K562 (cell line): ENCODE results near the gene ASGR1. TPM values are rescaled to one million over a fixed set of nuclear protein-coding genes. Genes with fewer than 3 reads are reported as not detected.

Experiments used
- ATAC-seq: fragments of 200-7000 bp; cut with Tn5 transposase; 3 replicates; pipeline ENCODE4 v1.9.1; 2020; ENCODE audit warnings: moderate library complexity
- BruUV-seq: library from RNA; stranded (reverse); fragments of 400-500 nt; replicated peaks from 2 replicates; lab custom pipeline; 2021; lab: Mats Ljungman, UMichigan
- CTCF ChIA-PET: fragments of 300-600 bp; formaldehyde crosslinking; extraction: SDS; loops from one replicate; lab custom pipeline; 2021; ENCODE audit warnings: low intra/inter-chr PET ratio; lab: Yijun Ruan, JAX
- POLR2A ChIA-PET: fragments of 300-600, 350-650 bp; sonication (Branson Sonifier 250); formaldehyde crosslinking; extraction: SDS; loops from one replicate; lab custom pipeline; 2021; ENCODE audit warnings: antibody characterized with exemption, inconsistent platforms; lab: Yijun Ruan, JAX
- DNase-seq, 4 experiments: peaks; one replicate each; pipeline versions ENCODE4 v3.0.0 to v3.0.0-alpha.2; 2011 to 2018; ENCODE audit warnings: low spot score in 3 of 4, mixed read lengths in 3 of 4; ENCODE audit errors: extremely low read depth in 1 of 4
- FAIRE-seq: peaks from 2 replicates; lab custom pipeline; 2011; peaks lifted over from hg19 to GRCh38; lab: Jason Lieb, UNC
- H2AFZ ChIP-seq: 2 replicates; pipeline ENCODE4 v1.6.0; 2011; ENCODE audit warnings: low read depth, low read length, control low read depth, inconsistent platforms
- H3K27ac ChIP-seq: fragments of 200-600 bp; 3 replicates; pipeline ENCODE4 v1.8.0; 2011; ENCODE audit warnings: low read depth, mild to moderate bottlenecking, control low read depth, inconsistent platforms, low read length, moderate library complexity, mixed read lengths; ENCODE audit errors: extremely low read depth
- H3K27me3 ChIP-seq, 2 experiments: fragments of 300-600 bp in 1 of 2; 2 replicates in 1 of 2; 3 replicates in 1 of 2; pipeline versions ENCODE4 v1.6.0 to v1.8.0; 2011; ENCODE audit warnings: inconsistent platforms in 2 of 2, low read length in 2 of 2, mild to moderate bottlenecking in 1 of 2, mixed read lengths in 1 of 2, moderate library complexity in 1 of 2; ENCODE audit not compliant: control insufficient read depth in 2 of 2, insufficient read depth in 2 of 2
- H3K36me3 ChIP-seq: fragments of 300-600 bp; 3 replicates; pipeline ENCODE4 v1.8.0; 2011; ENCODE audit warnings: mild to moderate bottlenecking, low read length, inconsistent platforms; ENCODE audit not compliant: control insufficient read depth, insufficient read depth
- H3K4me1 ChIP-seq, 2 experiments: fragments of 200-600 bp in 1 of 2; replicated peaks in 1 of 2; 2 replicates in 1 of 2; 3 replicates in 1 of 2; pipeline versions ENCODE4 v1.5.1 to v1.8.0; 2011; ENCODE audit warnings: inconsistent platforms in 2 of 2, low read length in 2 of 2, mild to moderate bottlenecking in 1 of 2, mixed read lengths in 1 of 2, moderate library complexity in 1 of 2; ENCODE audit not compliant: control insufficient read depth in 2 of 2, insufficient read depth in 2 of 2
- H3K4me2 ChIP-seq: 2 replicates; pipeline ENCODE4 v1.6.1; 2011; ENCODE audit warnings: low read length, control low read depth, inconsistent platforms, mixed read lengths; ENCODE audit not compliant: insufficient read depth
- H3K4me3 ChIP-seq: fragments of 200-600 bp; sonication (generic), shearing (Covaris generic); 2 replicates; pipeline ENCODE4 v1.5.1; 2016; ENCODE audit warnings: control low read depth, inconsistent platforms
- H3K79me2 ChIP-seq: fragments of 200-600 bp; 3 replicates; pipeline ENCODE4 v1.8.0; 2011; ENCODE audit warnings: low read length, inconsistent platforms; ENCODE audit not compliant: control insufficient read depth, insufficient read depth
- H3K9ac ChIP-seq, 2 experiments: 2 replicates each; pipeline versions ENCODE4 v1.6.0 to v1.6.1; 2011; ENCODE audit warnings: low read depth in 2 of 2, low read length in 2 of 2, control low read depth in 1 of 2, inconsistent platforms in 1 of 2, mild to moderate bottlenecking in 1 of 2, mixed read lengths in 1 of 2; ENCODE audit not compliant: insufficient read depth in 1 of 2
- H3K9me1 ChIP-seq: one replicate; pipeline ENCODE4 v1.6.0; 2011; ENCODE audit warnings: inconsistent platforms, mild to moderate bottlenecking, low read length, moderate library complexity; ENCODE audit not compliant: control insufficient read depth, insufficient read depth
- H3K9me3 ChIP-seq: replicated peaks from 2 replicates; pipeline ENCODE4 v1.5.1; 2011; ENCODE audit warnings: low read depth, low read length, inconsistent platforms; ENCODE audit not compliant: control insufficient read depth, insufficient read depth
- H4K20me1 ChIP-seq: replicated peaks from 2 replicates; pipeline ENCODE4 v1.6.1; 2011; ENCODE audit warnings: low read length, inconsistent platforms, mixed read lengths; ENCODE audit not compliant: control insufficient read depth, insufficient read depth
- E2F6 ChIP-seq, 2 experiments: IDR thresholded peaks; 2 replicates each; pipeline ENCODE4 v1.6.1; 2011; ENCODE audit warnings: borderline replicate concordance in 1 of 2, control low read depth in 1 of 2, low read depth in 1 of 2, low read length in 1 of 2, mild to moderate bottlenecking in 1 of 2, mixed read lengths in 1 of 2, moderate library complexity in 1 of 2; ENCODE audit not compliant: insufficient read depth in 1 of 2, insufficient read length in 1 of 2, poor library complexity in 1 of 2, severe bottlenecking in 1 of 2; ENCODE audit errors: extremely low read depth in 1 of 2
- ELF4 ChIP-seq: fragments of 450-650 bp; formaldehyde crosslinking; IDR thresholded peaks from 2 replicates; pipeline ENCODE4 v1.4.0; 2022; ENCODE audit warnings: missing genetic modification characterization
- ETS2 ChIP-seq: IDR thresholded peaks from 2 replicates; pipeline ENCODE4 v1.6.1; 2016; ENCODE audit warnings: borderline replicate concordance, missing genetic modification characterization, mild to moderate bottlenecking, moderate library complexity, missing compliant biosample characterization; ENCODE audit not compliant: poor library complexity, severe bottlenecking
- NFYB ChIP-seq: IDR thresholded peaks from 2 replicates; pipeline ENCODE4 v1.6.1; 2011; ENCODE audit warnings: mild to moderate bottlenecking, moderate library complexity; ENCODE audit not compliant: insufficient read length; ENCODE audit errors: extremely low read depth
- RBM17 ChIP-seq: fragments of 200-400 bp; formaldehyde crosslinking; IDR thresholded peaks from 2 replicates; pipeline ENCODE4 v1.6.1; 2017; ENCODE audit warnings: low read depth, mild to moderate bottlenecking, low read length, borderline replicate concordance
- TAF7 ChIP-seq: fragments of 450-650 bp; IDR thresholded peaks from 2 replicates; pipeline ENCODE4 v1.6.1; 2016; ENCODE audit warnings: missing genetic modification characterization, missing compliant biosample characterization
- ZBED1 ChIP-seq: IDR thresholded peaks from 2 replicates; pipeline ENCODE4 v1.6.1; 2014
- ZFP30 ChIP-seq: fragments of 250-450 bp; sonication (Bioruptor Pico); IDR thresholded peaks from 2 replicates; pipeline ENCODE4 v1.8.0; 2022; ENCODE audit warnings: moderate library complexity, mild to moderate bottlenecking, inconsistent platforms, borderline replicate concordance
- ZNF644 ChIP-seq: fragments of 200-800 bp; sonication (Bioruptor generic); IDR thresholded peaks from 2 replicates; pipeline ENCODE4 v1.6.1; 2016; ENCODE audit warnings: low read depth, missing genetic modification characterization, missing compliant biosample characterization
- ZNF79 ChIP-seq: fragments of 250-450 bp; sonication (Bioruptor Pico); IDR thresholded peaks from 2 replicates; pipeline ENCODE4 v1.4.0; 2020; ENCODE audit warnings: low read depth, mild to moderate bottlenecking, moderate library complexity
- WGBS: fragments of 100-300 bp; shearing (Covaris generic); methylation state at CpG from one replicate; pipeline ENCODE4 v1.1.6; 2016; ENCODE audit warnings: low coverage, mixed read lengths; ENCODE audit not compliant: insufficient coverage; ENCODE audit errors: missing lambda C conversion rate; 5-methylcytosine and 5-hydroxymethylcytosine counted together
- in situ Hi-C: fragments of 300-500 bp; cut with MboI; formaldehyde crosslinking; loops from 4 replicates; pipeline ENCODE4 v1.15.0; 2018; ENCODE audit warnings: inconsistent platforms, mixed read lengths
- intact Hi-C: fragments of 100-400 bp; cut with micrococcal nuclease; formaldehyde crosslinking; loops from 2 replicates; pipeline ENCODE4 v1.14.2; 2022
- microRNA counts: library from miRNA; unstranded; fragments of <30 nt; microRNA quantifications from one replicate; lab custom pipeline; 2016
- microRNA-seq: library from miRNA; unstranded; fragments of <30 nt; microRNA quantifications from one replicate; pipeline ENCODE4, GENCODE V29; 2018; ENCODE audit warnings: borderline microRNAs expressed
- polyA plus RNA-seq, 8 experiments: library from polyadenylated mRNA; depleted of rRNA in 4 of 8; stranded (reverse) in 5 of 8; unstranded in 3 of 8; fragments of >200 nt; fragmentation: Nextera tagmentation in 2 of 8; fragmentation: Illumina TruSeq in 1 of 8; extraction: Ambion mirVana in 2 of 8; extraction: Trizol in 1 of 8; gene quantifications; 2 replicates each; pipeline versions ENCODE4 v1.2.1 to v1.2.3, GENCODE V29; 2011 to 2014; ENCODE audit warnings: inconsistent platforms in 1 of 8, missing spikeins in 1 of 8
- small RNA-seq: library from RNA; depleted of rRNA; stranded (forward); fragments of <200 nt; gene quantifications from one replicate; pipeline ENCODE3, GENCODE V24; 2014
- total RNA-seq, 7 experiments: library from RNA; depleted of rRNA in 6 of 7; stranded (reverse); fragments of >200 nt in 6 of 7; fragmentation: Illumina TruSeq in 2 of 7; extraction: Trizol in 2 of 7; gene quantifications; 2 replicates each; pipeline versions ENCODE4 v1.2.1 to v1.2.3, GENCODE V29; 2011 to 2021; ENCODE audit warnings: low replicate concordance in 1 of 7

Gene ASGR1
- total and polyA plus RNA-seq, 9 of the 15 experiments (the other 6 are each of a cell fraction or from before 2014, with no cell fraction given): 0.11 to 1.0 (median 0.64) TPM; not detected in 2

DNA sequence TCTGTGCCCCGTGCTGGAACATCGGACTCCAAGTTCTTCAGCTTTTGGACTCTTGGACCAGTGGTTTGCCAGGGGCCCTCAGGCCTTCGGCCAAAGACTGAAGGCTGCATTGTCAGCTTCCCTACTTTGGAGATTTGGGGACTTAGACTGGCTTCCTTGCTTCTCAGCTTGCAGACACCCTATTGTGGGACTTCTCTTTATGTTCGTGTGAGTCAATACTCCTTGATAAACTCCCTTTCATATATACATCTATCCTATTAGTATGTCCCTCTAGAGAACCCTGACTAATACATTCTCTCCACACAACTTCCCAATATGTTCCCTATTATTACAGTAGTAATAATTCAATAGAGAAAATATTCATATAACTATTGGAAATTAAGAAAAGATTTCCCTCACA is 55.3 kb downstream of the ASGR1 start:
- intact Hi-C loops (no loop called here), in situ Hi-C loops (no loop called here)
- H3K4me1 ChIP-seq: no peaks in the 10 kb centered on the region; a peak in 1 of 5 replicates
- ATAC-seq (no peak), DNase-seq (no peak), FAIRE-seq (no peak)
- WGBS: 0% methylated on average over 4 of the region's 4 CpGs
- H3K79me2 ChIP-seq: no peaks in the 10 kb centered on the region
- H3K36me3 ChIP-seq: no peaks in the 10 kb centered on the region
- H3K9me1 ChIP-seq: no peaks in the 10 kb centered on the region
- CTCF ChIA-PET: no interaction called here
- no TSS peak for BruUV-seq
- TF ChIP-seq NFYB: no peak
- no peak for TF ChIP-seq TAF7
- no peak for TF ChIP-seq ZBED1
- TF ChIP-seq E2F6 (IDR thresholded peaks at IDR 0.05; ENCODE audit: borderline replicate concordance in 1 of 2, extremely low read depth in 1 of 2, insufficient read depth in 1 of 2, insufficient read length in 1 of 2, low read depth in 1 of 2, low read length in 1 of 2, poor library complexity in 1 of 2, severe bottlenecking in 1 of 2): no peak
- TF ChIP-seq ETS2: no peak
- no peak for TF ChIP-seq ELF4 (CRISPR knock-in tag)
- TF ChIP-seq RBM17: no peak
- no peak for TF ChIP-seq ZFP30 (CRISPR knock-in tag)
- TF ChIP-seq ZNF644 (tag): no peak
- TF ChIP-seq ZNF79 (CRISPR knock-in tag): no peak
- H4K20me1 ChIP-seq: no peaks in the 10 kb centered on the region
- H3K9ac ChIP-seq: no peak overlapping the region
- H2AFZ ChIP-seq: no peak overlapping the region
- H3K4me2 ChIP-seq: no peak overlapping the region
- no peak overlapping the region for H3K4me3 ChIP-seq
- no peaks in the 10 kb centered on the region for H3K9me3 ChIP-seq
- POLR2A ChIA-PET: no interaction called here
- no peak overlapping the region for H3K27ac ChIP-seq
- peaks cover 0 to 39% of the 10 kb centered on the region in 2 experiments; a peak in 3 of 5 replicates for H3K27me3 ChIP-seq

MicroRNAs within 50 kb of the gene (microRNA counts, 767-probe panel; counts per million panel counts)
- microRNA hsa-miR-324-3p (lab: Ali Mortazavi, UCI) (not detected), microRNA hsa-miR-324-5p (lab: Ali Mortazavi, UCI) (3,928 counts per million, percentile 80 among the panel's probes with 10 or more counts)

Small RNA genes lying within 50 kb of the gene (microRNA-seq; reads per million reads assigned to microRNA genes)
- 572 reads per million, percentile 89 among the genes with 10 or more reads in this experiment for gene MIR324

Small RNA genes lying within 50 kb of the gene (small RNA-seq; reads per million reads assigned to genes)
- gene AC120057.4: not detected
- 6.5 reads per million, percentile 94 among the genes with 10 or more reads in this experiment for gene MIR324

Other genes starting within 250 kb of the ASGR1 start
Only the 7 nearest of the 30 such genes appear.
- gene ASGR2, start 64.5 kb downstream of the ASGR1 start, total RNA-seq (2014; rRNA removed): not detected in 2 replicates
- not detected in 2 replicates for gene ASGR2, start 64.5 kb downstream of the ASGR1 start, total RNA-seq (2014; rRNA removed; fragmentation: Illumina TruSeq; extraction: Trizol)
- not detected in 2 replicates for gene ASGR2, start 64.5 kb downstream of the ASGR1 start, total RNA-seq (2015; rRNA removed; fragmentation: Illumina TruSeq; extraction: Trizol)
- gene ASGR2, start 64.5 kb downstream of the ASGR1 start, total RNA-seq (2021): 0.29 TPM in 1 of 2 replicates, not detected in the other
- gene ASGR2, start 64.5 kb downstream of the ASGR1 start, polyA plus RNA-seq (2011; rRNA removed): not detected in 2 replicates
- gene ASGR2, start 64.5 kb downstream of the ASGR1 start, polyA plus RNA-seq (2014; fragmentation: Illumina TruSeq; extraction: Trizol): not detected in 2 replicates
- gene ASGR2, start 64.5 kb downstream of the ASGR1 start, polyA plus RNA-seq (2014; fragmentation: Nextera tagmentation; extraction: Ambion mirVana): not detected
- gene ASGR2, start 64.5 kb downstream of the ASGR1 start, polyA plus RNA-seq (2014; rRNA removed): not detected in 2 replicates
- 4.1 and 4.9 TPM in 2 replicates for gene DLG4, start 40.5 kb upstream of the ASGR1 start, total RNA-seq (2014; rRNA removed)
- gene DLG4, start 40.5 kb upstream of the ASGR1 start, total RNA-seq (2014; rRNA removed; fragmentation: Illumina TruSeq; extraction: Trizol): 2.2 and 3.1 TPM in 2 replicates
- 4.0 and 4.1 TPM in 2 replicates for gene DLG4, start 40.5 kb upstream of the ASGR1 start, total RNA-seq (2015; rRNA removed; fragmentation: Illumina TruSeq; extraction: Trizol)
- 8.8 and 12.0 TPM in 2 replicates for gene DLG4, start 40.5 kb upstream of the ASGR1 start, total RNA-seq (2021)
- gene DLG4, start 40.5 kb upstream of the ASGR1 start, polyA plus RNA-seq (2011; rRNA removed): 4.6 and 9.8 TPM in 2 replicates
- 6.3 and 7.8 TPM in 2 replicates for gene DLG4, start 40.5 kb upstream of the ASGR1 start, polyA plus RNA-seq (2014; fragmentation: Illumina TruSeq; extraction: Trizol)
- gene DLG4, start 40.5 kb upstream of the ASGR1 start, polyA plus RNA-seq (2014; fragmentation: Nextera tagmentation; extraction: Ambion mirVana): under 1 TPM; 0.03 to 0.07 TPM
- 6.6 and 8.5 TPM in 2 replicates for gene DLG4, start 40.5 kb upstream of the ASGR1 start, polyA plus RNA-seq (2014; rRNA removed)
- 214 and 235 TPM in 2 replicates for gene ACADVL, start 40.6 kb upstream of the ASGR1 start, total RNA-seq (2014; rRNA removed)
- 87.0 and 117 TPM in 2 replicates for gene ACADVL, start 40.6 kb upstream of the ASGR1 start, total RNA-seq (2014; rRNA removed; fragmentation: Illumina TruSeq; extraction: Trizol)
- gene ACADVL, start 40.6 kb upstream of the ASGR1 start, total RNA-seq (2015; rRNA removed; fragmentation: Illumina TruSeq; extraction: Trizol): 180 and 194 TPM in 2 replicates
- 283 and 313 TPM in 2 replicates for gene ACADVL, start 40.6 kb upstream of the ASGR1 start, total RNA-seq (2021)
- 261 and 459 TPM in 2 replicates for gene ACADVL, start 40.6 kb upstream of the ASGR1 start, polyA plus RNA-seq (2011; rRNA removed)
- 241 and 269 TPM in 2 replicates for gene ACADVL, start 40.6 kb upstream of the ASGR1 start, polyA plus RNA-seq (2014; fragmentation: Illumina TruSeq; extraction: Trizol)
- 10 to 100 TPM; 25.5 to 46.2 TPM for gene ACADVL, start 40.6 kb upstream of the ASGR1 start, polyA plus RNA-seq (2014; fragmentation: Nextera tagmentation; extraction: Ambion mirVana)
- gene ACADVL, start 40.6 kb upstream of the ASGR1 start, polyA plus RNA-seq (2014; rRNA removed): 376 and 449 TPM in 2 replicates
- gene DVL2, start 55.1 kb upstream of the ASGR1 start, total RNA-seq (2014; rRNA removed): 39.1 and 42.9 TPM in 2 replicates
- 10.7 and 12.0 TPM in 2 replicates for gene DVL2, start 55.1 kb upstream of the ASGR1 start, total RNA-seq (2014; rRNA removed; fragmentation: Illumina TruSeq; extraction: Trizol)
- gene DVL2, start 55.1 kb upstream of the ASGR1 start, total RNA-seq (2015; rRNA removed; fragmentation: Illumina TruSeq; extraction: Trizol): 24.3 and 25.9 TPM in 2 replicates
- gene DVL2, start 55.1 kb upstream of the ASGR1 start, total RNA-seq (2021): 44.6 and 49.5 TPM in 2 replicates
- gene DVL2, start 55.1 kb upstream of the ASGR1 start, polyA plus RNA-seq (2011; rRNA removed): 3.9 and 7.2 TPM in 2 replicates
- gene DVL2, start 55.1 kb upstream of the ASGR1 start, polyA plus RNA-seq (2014; fragmentation: Illumina TruSeq; extraction: Trizol): 34.0 and 35.5 TPM in 2 replicates
- 1 to 10 TPM; 1.3 TPM for gene DVL2, start 55.1 kb upstream of the ASGR1 start, polyA plus RNA-seq (2014; fragmentation: Nextera tagmentation; extraction: Ambion mirVana)
- 25.8 and 28.5 TPM in 2 replicates for gene DVL2, start 55.1 kb upstream of the ASGR1 start, polyA plus RNA-seq (2014; rRNA removed)
- gene PHF23, start 60.1 kb upstream of the ASGR1 start, total RNA-seq (2014; rRNA removed): 39.0 and 49.9 TPM in 2 replicates
- 27.8 and 28.1 TPM in 2 replicates for gene PHF23, start 60.1 kb upstream of the ASGR1 start, total RNA-seq (2014; rRNA removed; fragmentation: Illumina TruSeq; extraction: Trizol)
- gene PHF23, start 60.1 kb upstream of the ASGR1 start, total RNA-seq (2015; rRNA removed; fragmentation: Illumina TruSeq; extraction: Trizol): 50.1 and 51.1 TPM in 2 replicates
- gene PHF23, start 60.1 kb upstream of the ASGR1 start, total RNA-seq (2021): 33.7 and 38.6 TPM in 2 replicates
- gene PHF23, start 60.1 kb upstream of the ASGR1 start, polyA plus RNA-seq (2011; rRNA removed): 25.0 and 32.7 TPM in 2 replicates
- 53.1 and 87.5 TPM in 2 replicates for gene PHF23, start 60.1 kb upstream of the ASGR1 start, polyA plus RNA-seq (2014; fragmentation: Illumina TruSeq; extraction: Trizol)
- gene PHF23, start 60.1 kb upstream of the ASGR1 start, polyA plus RNA-seq (2014; fragmentation: Nextera tagmentation; extraction: Ambion mirVana): 1 to 10 TPM; 7.4 TPM
- 34.1 and 36.1 TPM in 2 replicates for gene PHF23, start 60.1 kb upstream of the ASGR1 start, polyA plus RNA-seq (2014; rRNA removed)
- gene GABARAP, start 63.1 kb upstream of the ASGR1 start, total RNA-seq (2014; rRNA removed): 47.5 and 75.8 TPM in 2 replicates
- 104 and 117 TPM in 2 replicates for gene GABARAP, start 63.1 kb upstream of the ASGR1 start, total RNA-seq (2014; rRNA removed; fragmentation: Illumina TruSeq; extraction: Trizol)
- 114 TPM in 2 replicates for gene GABARAP, start 63.1 kb upstream of the ASGR1 start, total RNA-seq (2015; rRNA removed; fragmentation: Illumina TruSeq; extraction: Trizol)
- gene GABARAP, start 63.1 kb upstream of the ASGR1 start, total RNA-seq (2021): 152 and 155 TPM in 2 replicates
- 152 and 170 TPM in 2 replicates for gene GABARAP, start 63.1 kb upstream of the ASGR1 start, polyA plus RNA-seq (2011; rRNA removed)
- gene GABARAP, start 63.1 kb upstream of the ASGR1 start, polyA plus RNA-seq (2014; fragmentation: Illumina TruSeq; extraction: Trizol): 309 and 373 TPM in 2 replicates
- gene GABARAP, start 63.1 kb upstream of the ASGR1 start, polyA plus RNA-seq (2014; fragmentation: Nextera tagmentation; extraction: Ambion mirVana): 100 to 1,000 TPM; 246 to 279 TPM
- 130 and 135 TPM in 2 replicates for gene GABARAP, start 63.1 kb upstream of the ASGR1 start, polyA plus RNA-seq (2014; rRNA removed)
- 28.5 and 34.9 TPM in 2 replicates for gene CTDNEP1, start 72.4 kb upstream of the ASGR1 start, total RNA-seq (2014; rRNA removed)
- gene CTDNEP1, start 72.4 kb upstream of the ASGR1 start, total RNA-seq (2014; rRNA removed; fragmentation: Illumina TruSeq; extraction: Trizol): 16.6 and 17.8 TPM in 2 replicates
- 22.4 and 23.0 TPM in 2 replicates for gene CTDNEP1, start 72.4 kb upstream of the ASGR1 start, total RNA-seq (2015; rRNA removed; fragmentation: Illumina TruSeq; extraction: Trizol)
- gene CTDNEP1, start 72.4 kb upstream of the ASGR1 start, total RNA-seq (2021): 98.9 and 102 TPM in 2 replicates
- gene CTDNEP1, start 72.4 kb upstream of the ASGR1 start, polyA plus RNA-seq (2011; rRNA removed): 61.4 and 81.4 TPM in 2 replicates
- gene CTDNEP1, start 72.4 kb upstream of the ASGR1 start, polyA plus RNA-seq (2014; fragmentation: Illumina TruSeq; extraction: Trizol): 146 and 150 TPM in 2 replicates
- gene CTDNEP1, start 72.4 kb upstream of the ASGR1 start, polyA plus RNA-seq (2014; fragmentation: Nextera tagmentation; extraction: Ambion mirVana): 10 to 100 TPM; 10.7 to 13.0 TPM
- gene CTDNEP1, start 72.4 kb upstream of the ASGR1 start, polyA plus RNA-seq (2014; rRNA removed): 64.6 and 74.6 TPM in 2 replicates